Karpas-422 (cell line): Measurements from ENCODE around the gene HARS2. TPM values are rescaled to one million over a fixed set of nuclear protein-coding genes. Genes with fewer than 3 reads are reported as not detected.
A peak's percentile ranks its signal among the peaks of the same experiment; 100 is the strongest.
"Not testable (repeated sequence)": the region's sequence is repeated elsewhere in the genome, so short reads cannot be mapped to it uniquely, and the experiment has no call there.

Experiments used
- DNase-seq: peaks from one replicate; pipeline ENCODE4 v3.0.0-alpha.2; 2015
- H2AFZ ChIP-seq: fragments of 200-600 bp; sonication (generic); 2 replicates; pipeline ENCODE4 v1.6.1; 2014; ENCODE audit warnings: antibody characterized with exemption, low read length, mixed read lengths
- H3K27ac ChIP-seq: fragments of 200-600 bp; sonication (generic); 2 replicates; pipeline ENCODE4 v1.5.1; 2014; ENCODE audit warnings: mild to moderate bottlenecking, low read length, moderate library complexity
- H3K27me3 ChIP-seq: fragments of 200-600 bp; sonication (generic); 2 replicates; pipeline ENCODE4 v1.6.1; 2014; ENCODE audit warnings: low read length, mixed read lengths
- H3K36me3 ChIP-seq: fragments of 200-600 bp; sonication (generic); 2 replicates; pipeline ENCODE4 v1.6.1; 2014; ENCODE audit warnings: low read length, mixed read lengths; ENCODE audit not compliant: insufficient read depth
- H3K4me1 ChIP-seq: fragments of 200-600 bp; sonication (generic); 2 replicates; pipeline ENCODE4 v1.6.1; 2014; ENCODE audit warnings: mild to moderate bottlenecking, low read length, mixed read lengths
- H3K4me2 ChIP-seq: fragments of 200-600 bp; sonication (generic); 2 replicates; pipeline ENCODE4 v1.6.1; 2014; ENCODE audit warnings: low read length, low read depth, mild to moderate bottlenecking; ENCODE audit not compliant: poor library complexity, severe bottlenecking
- H3K4me3 ChIP-seq: fragments of 200-600 bp; sonication (generic); 2 replicates; pipeline ENCODE4 v1.5.1; 2014; ENCODE audit warnings: mild to moderate bottlenecking, antibody characterized with exemption, low read length, mixed read lengths
- H3K79me2 ChIP-seq: fragments of 200-600 bp; sonication (generic); 2 replicates; pipeline ENCODE4 v1.6.1; 2014; ENCODE audit warnings: mild to moderate bottlenecking, low read length, mixed read lengths
- H3K9ac ChIP-seq: fragments of 200-600 bp; sonication (generic); 2 replicates; pipeline ENCODE4 v1.6.0; 2014; ENCODE audit warnings: low read length
- H3K9me2 ChIP-seq: fragments of 200-600 bp; sonication (generic), shearing (Covaris generic); replicated peaks from 2 replicates; pipeline ENCODE4 v1.6.0; 2014; ENCODE audit warnings: mild to moderate bottlenecking, low read length, moderate library complexity; ENCODE audit not compliant: insufficient read depth
- H3K9me3 ChIP-seq: fragments of 300-700, 200-600 bp; sonication (generic); 2 replicates; pipeline ENCODE4 v1.6.1; 2014; ENCODE audit warnings: low read length, mixed read lengths
- H4K20me1 ChIP-seq: fragments of 200-600 bp; sonication (generic); 2 replicates; pipeline ENCODE4 v1.6.1; 2014; ENCODE audit warnings: mild to moderate bottlenecking, antibody characterized with exemption, low read length, low read depth; ENCODE audit not compliant: insufficient read depth
- total RNA-seq: library from RNA; depleted of rRNA; stranded (reverse); fragments of >200 nt; shearing (Covaris generic); gene quantifications from 2 replicates; pipeline ENCODE4 v1.2.3, GENCODE V29; 2014; ENCODE audit warnings: low replicate concordance

The HARS2 gene
- total RNA-seq, 1 experiment from 2014 or later = 18.1 TPM

DNA sequence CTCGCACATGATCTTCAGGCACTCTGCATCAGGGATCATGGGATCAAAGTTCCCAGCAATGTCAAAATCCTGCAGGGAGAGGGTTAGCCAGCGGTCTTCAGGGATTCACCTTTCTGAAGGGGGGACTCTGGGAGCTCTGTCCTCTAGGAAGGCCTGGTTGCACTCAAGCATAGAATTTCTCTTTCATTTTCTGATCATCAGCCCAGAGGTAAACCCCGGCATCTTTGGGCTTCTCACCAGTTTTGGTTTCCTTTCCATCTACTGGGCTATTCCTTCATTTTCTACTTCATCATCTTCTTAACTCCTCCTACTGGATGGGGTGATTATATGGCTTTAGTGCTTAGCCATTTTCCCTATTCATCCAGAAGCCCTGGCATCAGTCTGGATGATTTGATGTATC lies 13.3 kb upstream of the HARS2 start:
- H3K36me3 ChIP-seq = peaks cover 17% of the 10 kb centered on the region
- H3K9ac ChIP-seq = no peak overlapping the region

DNA sequence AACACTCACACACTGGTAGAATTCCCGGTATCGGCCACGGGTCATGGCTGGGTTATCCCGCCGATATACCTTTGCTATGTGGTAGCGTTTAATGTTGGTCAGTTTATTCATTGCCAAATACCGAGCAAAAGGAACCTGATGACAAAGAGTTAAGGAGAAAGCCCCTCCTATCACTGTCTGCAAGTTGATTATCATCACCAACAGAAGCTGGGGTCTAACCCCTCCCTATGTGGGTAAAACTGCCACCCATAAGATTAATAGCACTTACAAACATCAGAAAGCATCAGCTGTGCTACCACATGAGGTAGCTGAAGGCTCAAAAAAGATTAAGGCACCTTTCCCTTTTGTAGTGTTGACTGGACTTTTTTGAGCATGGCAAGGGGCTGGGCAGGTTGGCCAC lies 12.3 kb upstream of the HARS2 start:
- no peak overlapping the region for H3K4me3 ChIP-seq
- no peaks in the 10 kb centered on the region for H3K4me1 ChIP-seq
- H3K9ac ChIP-seq = no peak overlapping the region
- H3K9me3 ChIP-seq = no peaks in the 10 kb centered on the region
- no peak overlapping the region for H3K27ac ChIP-seq
- no peak overlapping the region for H2AFZ ChIP-seq
- H3K9me2 ChIP-seq = no peaks in the 10 kb centered on the region
- H3K36me3 ChIP-seq = peaks cover 20% of the 10 kb centered on the region
- H3K4me2 ChIP-seq = no peak overlapping the region
- no peaks in the 10 kb centered on the region for H3K79me2 ChIP-seq
- no peaks in the 10 kb centered on the region for H4K20me1 ChIP-seq
- DNase-seq = no peak
- no peaks in the 10 kb centered on the region for H3K27me3 ChIP-seq

More for the DNA sequence above, 13.3 kb upstream of the HARS2 start:
- Histone ChIP-seq H3K4me3 (no peak overlapping the region), H3K9me3 (no peaks in the 10 kb centered on the region), H2AFZ (no peak overlapping the region), H3K4me1 (no peaks in the 10 kb centered on the region), H3K27me3 (no peaks in the 10 kb centered on the region), H3K27ac (no peak overlapping the region), H3K9me2 (no peaks in the 10 kb centered on the region), H3K4me2 (no peak overlapping the region), H3K79me2 (no peaks in the 10 kb centered on the region), H4K20me1 (no peaks in the 10 kb centered on the region)
- no peak for DNase-seq

DNA sequence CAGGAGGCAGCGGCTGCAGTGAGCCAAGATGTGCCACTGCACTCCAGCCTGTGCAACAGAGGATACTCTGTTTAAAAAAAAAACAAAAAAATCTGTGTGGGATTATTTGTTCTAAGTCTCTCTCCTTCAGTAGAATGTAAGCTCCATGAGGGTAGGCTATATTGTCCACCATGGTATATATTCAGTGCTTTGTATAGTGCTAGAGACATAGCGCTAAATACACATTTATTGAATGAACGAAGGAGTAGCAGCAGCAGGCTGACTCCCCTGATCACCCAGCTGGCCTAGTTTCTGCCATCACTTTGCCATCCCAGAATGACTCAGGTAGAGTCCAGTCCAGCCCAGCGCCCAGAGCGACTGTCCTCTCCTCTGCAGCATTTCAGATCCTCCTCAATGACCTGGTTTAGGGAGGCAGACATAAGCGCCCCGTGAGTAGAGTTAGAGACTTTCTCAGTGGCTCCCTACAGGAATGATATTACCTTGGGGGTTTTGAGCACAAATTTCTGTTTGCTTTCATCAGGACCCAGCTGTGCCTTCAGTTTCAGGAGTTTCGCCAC lies 801 bp upstream of the HARS2 start:
- no peak for DNase-seq
- H3K9me2 ChIP-seq = no peaks in the 10 kb centered on the region
- H3K9me3 ChIP-seq = no peaks in the 10 kb centered on the region
- peaks cover 26% of the 10 kb centered on the region; the same call in 1 of the 2 replicates for H3K36me3 ChIP-seq
- peak overlapping the region; percentile 88 for H3K9ac ChIP-seq
- H3K4me1 ChIP-seq = peaks cover 20% of the 10 kb centered on the region
- no peaks in the 10 kb centered on the region for H3K27me3 ChIP-seq
- H3K4me2 ChIP-seq = peak overlapping the region; percentile 91
- no peak overlapping the region for H2AFZ ChIP-seq
- peaks cover 62% of the 10 kb centered on the region for H3K79me2 ChIP-seq
- no peak overlapping the region for H3K27ac ChIP-seq
- H4K20me1 ChIP-seq = no peaks in the 10 kb centered on the region
- H3K4me3 ChIP-seq = peak overlapping the region; percentile 88

DNA sequence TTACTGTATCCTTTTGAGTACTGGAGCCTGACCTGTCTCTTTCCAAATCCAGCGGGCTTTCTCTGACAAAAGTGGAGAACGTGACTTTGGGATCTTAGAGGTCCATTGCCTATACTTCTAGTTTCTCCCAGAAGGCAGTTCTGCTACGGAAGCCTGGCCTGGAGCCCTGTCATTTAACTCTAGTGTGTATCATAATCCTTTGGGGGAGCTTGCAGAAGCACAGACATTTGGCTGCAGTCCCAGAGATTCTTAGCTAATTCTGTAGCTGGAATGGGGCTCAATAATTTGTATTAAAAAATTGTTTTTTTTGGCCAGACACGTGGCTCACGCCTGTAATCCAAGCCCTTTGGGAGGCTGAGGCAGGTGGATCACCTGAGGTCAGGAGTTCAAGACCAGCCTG lies 3.0 kb downstream of the HARS2 start:
- H3K36me3 ChIP-seq = peaks cover 46% of the 10 kb centered on the region
- H4K20me1 ChIP-seq = no peaks in the 10 kb centered on the region
- no peak for DNase-seq
- no peak overlapping the region for H3K4me3 ChIP-seq
- H3K79me2 ChIP-seq = peaks cover 51% of the 10 kb centered on the region
- H3K27me3 ChIP-seq = no peaks in the 10 kb centered on the region
- no peak overlapping the region for H3K9ac ChIP-seq
- H3K9me3 ChIP-seq = no peaks in the 10 kb centered on the region
- H3K27ac ChIP-seq = no peak overlapping the region
- no peak overlapping the region for H3K4me2 ChIP-seq
- no peak overlapping the region for H2AFZ ChIP-seq
- H3K4me1 ChIP-seq = peaks cover 20% of the 10 kb centered on the region
- no peaks in the 10 kb centered on the region for H3K9me2 ChIP-seq

DNA sequence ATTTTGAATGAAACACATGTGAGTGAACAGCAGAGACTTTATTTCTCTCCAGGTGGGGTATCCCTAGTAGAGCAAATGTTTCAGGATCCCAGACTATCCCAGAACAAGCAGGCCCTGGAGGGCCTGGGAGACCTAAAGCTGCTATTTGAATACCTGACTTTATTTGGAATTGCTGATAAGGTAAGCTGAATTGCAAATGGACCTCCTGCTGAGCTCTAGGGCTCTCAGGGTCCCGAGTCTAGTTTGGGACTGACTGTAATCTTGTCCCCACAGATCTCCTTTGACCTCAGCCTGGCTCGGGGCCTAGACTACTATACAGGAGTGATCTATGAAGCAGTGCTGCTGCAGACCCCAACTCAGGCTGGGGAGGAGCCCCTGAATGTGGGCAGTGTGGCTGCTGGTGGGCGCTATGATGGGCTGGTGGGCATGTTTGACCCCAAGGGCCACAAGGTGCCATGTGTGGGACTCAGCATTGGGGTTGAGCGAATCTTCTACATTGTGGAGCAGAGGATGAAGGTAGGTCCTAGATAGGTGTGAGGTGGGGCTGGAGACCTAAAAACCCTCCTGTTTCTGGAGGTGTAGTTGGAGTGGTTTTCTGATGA lies 5.7 kb downstream of the HARS2 start:
- H3K9ac ChIP-seq = no peak overlapping the region
- peaks cover 16% of the 10 kb centered on the region for H3K4me1 ChIP-seq
- H2AFZ ChIP-seq = no peak overlapping the region
- peaks cover 40% of the 10 kb centered on the region for H3K79me2 ChIP-seq
- H3K4me2 ChIP-seq = no peak overlapping the region
- H3K4me3 ChIP-seq = no peak overlapping the region
- H3K9me3 ChIP-seq = no peaks in the 10 kb centered on the region
- H3K27ac ChIP-seq = no peak overlapping the region
- no peaks in the 10 kb centered on the region for H3K27me3 ChIP-seq
- no peak for DNase-seq
- no peaks in the 10 kb centered on the region for H4K20me1 ChIP-seq
- H3K36me3 ChIP-seq = peaks cover 58% of the 10 kb centered on the region
- H3K9me2 ChIP-seq = no peaks in the 10 kb centered on the region

DNA sequence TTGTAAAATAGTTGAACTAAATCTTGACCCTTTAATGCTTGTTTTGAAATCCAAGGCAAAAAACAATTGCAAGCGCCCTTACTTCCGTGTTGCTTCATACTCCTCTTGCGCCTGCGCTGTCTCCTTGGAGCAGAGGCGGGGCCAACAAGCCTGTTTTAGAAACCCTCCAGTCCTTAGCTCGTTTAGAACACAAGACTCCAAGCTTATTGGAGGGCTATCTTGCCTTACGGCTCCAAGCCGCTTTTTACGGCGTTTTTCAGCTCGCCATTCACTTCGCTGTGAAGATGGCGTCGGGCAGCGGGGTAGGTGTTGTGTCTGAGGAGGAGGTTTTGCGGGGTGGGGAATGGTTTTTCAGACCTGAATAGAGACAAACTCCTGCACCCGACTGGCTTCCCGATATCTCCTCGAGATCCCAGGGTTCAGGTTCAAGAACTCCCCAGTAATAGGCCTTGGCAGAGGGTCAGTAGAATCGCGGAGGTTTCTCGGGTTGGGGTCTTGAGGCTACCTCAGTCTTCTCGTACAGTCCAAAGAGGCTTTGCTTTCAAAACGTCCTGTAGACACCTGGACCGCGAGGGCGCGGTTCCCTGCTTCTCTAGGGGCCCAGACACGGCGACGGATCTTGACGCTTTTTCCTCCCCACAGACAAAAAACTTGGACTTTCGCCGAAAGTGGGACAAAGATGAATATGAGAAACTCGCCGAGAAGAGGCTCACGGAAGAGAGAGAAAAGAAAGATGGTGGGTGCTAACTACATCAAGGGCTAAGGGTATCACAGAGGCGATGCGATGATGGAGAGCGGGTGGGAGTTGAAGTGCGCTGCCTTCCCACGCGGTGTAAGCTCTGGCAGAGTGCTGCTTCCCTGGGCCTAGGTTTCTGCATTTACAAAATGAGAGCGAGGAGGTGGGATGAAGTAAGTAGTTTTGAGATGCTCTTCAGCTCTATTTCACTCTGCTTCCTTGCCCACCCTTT lies 9.2 kb downstream of the HARS2 start, which contains the start of gene ZMAT2:
Gene ZMAT2, plus strand, starts transcription at position 271 of the 968 bp plus-strand sequence. Its CDS starts 14 bp downstream, at position 285.
- H3K4me3 ChIP-seq = peak within 1 kb of the TSS; percentile 75
- peak; percentile 95 for DNase-seq
- H3K4me2 ChIP-seq = peak within 1 kb of the TSS; percentile 63
- H3K9me3 ChIP-seq = no peaks in the 10 kb centered on the region
- no peaks in the 10 kb centered on the region for H3K9me2 ChIP-seq
- peak within 1 kb of the TSS; percentile 62 for H3K9ac ChIP-seq
- H3K4me1 ChIP-seq = peaks cover 7% of the 10 kb centered on the region
- H4K20me1 ChIP-seq = no peaks in the 10 kb centered on the region
- H3K36me3 ChIP-seq = peaks cover 68% of the 10 kb centered on the region
- no peaks in the 10 kb centered on the region for H3K27me3 ChIP-seq
- no peak within 1 kb of the TSS for H3K27ac ChIP-seq
- no peak within 1 kb of the TSS for H2AFZ ChIP-seq
- H3K79me2 ChIP-seq = peaks cover 15% of the 10 kb centered on the region

DNA sequence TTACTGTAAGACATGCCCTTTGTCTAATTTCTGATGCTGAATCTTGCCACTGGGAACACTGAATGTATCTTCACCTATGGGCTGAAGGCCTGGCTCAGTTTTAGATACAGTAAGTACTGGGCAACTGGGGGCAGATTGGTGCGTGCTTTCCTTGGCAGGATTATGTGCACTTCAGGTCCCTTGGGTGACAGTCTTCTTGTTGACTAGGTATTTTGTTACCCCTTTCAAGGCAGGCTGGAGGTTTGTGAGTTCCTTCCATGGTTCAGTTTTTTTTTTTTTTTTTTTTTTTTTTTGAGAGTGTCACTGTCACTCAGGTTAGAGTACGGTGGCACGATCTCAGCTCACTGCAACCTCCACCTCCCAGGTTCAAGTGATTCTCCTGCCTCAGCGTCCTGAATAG lies 16.6 kb downstream of the HARS2 start:
- Histone ChIP-seq H3K9me3 (no peaks in the 10 kb centered on the region), H3K4me1 (peaks cover 7% of the 10 kb centered on the region), H4K20me1 (no peaks in the 10 kb centered on the region), H3K4me3 (no peak overlapping the region), H3K4me2 (no peak overlapping the region), H3K27me3 (no peaks in the 10 kb centered on the region), H3K79me2 (no peaks in the 10 kb centered on the region), H3K27ac (no peak overlapping the region), H3K9ac (no peak overlapping the region), H2AFZ (no peak overlapping the region), H3K36me3 (peaks cover 22% of the 10 kb centered on the region), H3K9me2 (no peaks in the 10 kb centered on the region)
- no peak for DNase-seq

DNA sequence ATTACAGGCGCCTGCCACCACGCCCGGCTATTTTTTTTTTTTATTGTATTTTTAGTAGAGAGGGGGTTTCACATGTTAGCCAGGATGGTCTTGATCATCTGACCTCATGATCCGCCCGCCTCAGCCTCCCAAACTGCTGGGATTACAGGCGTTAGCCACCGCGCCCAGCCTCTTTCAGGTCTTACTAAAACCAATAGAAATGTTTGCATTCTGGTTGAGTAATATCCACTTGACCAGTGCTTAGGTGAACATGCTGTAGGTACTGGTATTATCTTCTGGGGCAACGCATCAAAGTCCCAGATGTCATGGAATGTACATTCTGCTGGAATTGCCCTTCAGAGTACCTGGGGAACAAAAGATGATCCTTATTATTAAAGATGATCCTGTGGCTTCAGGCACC lies 17.5 kb downstream of the HARS2 start:
- H3K27me3 ChIP-seq, H3K4me1 ChIP-seq, H3K4me2 ChIP-seq, H3K9ac ChIP-seq, H3K27ac ChIP-seq, H3K9me3 ChIP-seq, H3K4me3 ChIP-seq, H4K20me1 ChIP-seq, H2AFZ ChIP-seq, DNase-seq, H3K9me2 ChIP-seq, H3K79me2 ChIP-seq: not testable (repeated sequence)
- peaks cover 16% of the 10 kb centered on the region for H3K36me3 ChIP-seq
